D721Med (cell line): ENCODE results near the gene CCDC149.

Experiments used
- DNase-seq: peaks from one replicate; pipeline ENCODE4 v3.0.0; 2011; ENCODE audit warnings: low spot score; ENCODE audit not compliant: insufficient read length
- FAIRE-seq: peaks from 2 replicates; lab custom pipeline; 2011; peaks lifted over from hg19 to GRCh38; lab: Jason Lieb, UNC
- CTCF ChIP-seq: IDR thresholded peaks from 2 replicates; pipeline ENCODE4 v1.5.1; 2012; ENCODE audit warnings: mild to moderate bottlenecking, control low read depth; ENCODE audit not compliant: insufficient read depth; ENCODE audit errors: missing control alignments

CCDC149 gene

GRCh38 chr4:24930151-24930550 lies 17.3 kb upstream of the CCDC149 start:
- TF ChIP-seq CTCF: no peak
- no peak for FAIRE-seq
- no peak for DNase-seq

DNA sequence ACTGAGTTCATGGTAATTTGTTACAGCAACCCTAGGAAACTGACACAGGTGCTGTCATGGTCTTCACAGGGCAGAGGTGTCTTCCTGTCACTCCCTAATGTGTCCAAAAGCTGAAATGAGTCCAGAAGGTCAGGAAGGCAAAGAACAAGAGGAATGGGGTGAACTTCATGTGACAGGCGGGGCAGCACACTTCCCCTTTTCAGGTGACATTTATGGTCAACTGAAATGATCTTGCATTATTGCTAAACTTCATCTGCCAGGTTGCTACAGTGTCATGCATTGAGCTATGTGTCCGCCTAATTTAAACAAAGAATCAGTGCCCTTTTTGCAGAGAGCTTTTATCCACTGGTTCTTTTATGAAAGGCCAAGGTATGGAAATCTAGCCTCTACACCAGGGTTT lies 15.9 kb upstream of the CCDC149 start:
- no peak for TF ChIP-seq CTCF
- FAIRE-seq: no peak
- DNase-seq: no peak

GRCh38 chr4:24927049-24927448 lies 14.2 kb upstream of the CCDC149 start:
- TF ChIP-seq CTCF: no peak
- FAIRE-seq (no peak), DNase-seq (no peak)

DNA sequence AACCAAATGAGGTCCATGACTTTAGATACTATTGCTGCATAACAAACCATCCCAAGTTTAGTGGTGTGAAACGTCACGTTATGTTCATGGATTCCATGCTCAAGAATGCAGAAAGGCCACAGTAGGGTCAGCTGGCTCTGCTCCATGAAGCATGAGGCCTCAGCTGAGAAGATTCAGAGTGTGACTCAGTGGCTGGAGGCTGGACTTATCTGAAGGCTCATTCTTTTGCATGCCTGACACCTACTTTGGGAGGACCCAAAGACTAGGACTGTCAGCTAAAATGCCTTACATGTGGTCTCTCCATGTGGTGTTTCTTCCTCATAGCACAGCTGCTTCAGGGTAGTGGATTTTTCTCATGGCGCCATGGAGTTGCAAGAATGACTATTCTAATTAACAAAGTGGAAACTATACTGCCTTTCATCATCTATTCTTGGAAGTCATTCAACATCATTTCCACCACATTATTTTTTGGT lies 11.5 kb upstream of the CCDC149 start:
- no peak for TF ChIP-seq CTCF
- FAIRE-seq: no peak
- DNase-seq: no peak

DNA sequence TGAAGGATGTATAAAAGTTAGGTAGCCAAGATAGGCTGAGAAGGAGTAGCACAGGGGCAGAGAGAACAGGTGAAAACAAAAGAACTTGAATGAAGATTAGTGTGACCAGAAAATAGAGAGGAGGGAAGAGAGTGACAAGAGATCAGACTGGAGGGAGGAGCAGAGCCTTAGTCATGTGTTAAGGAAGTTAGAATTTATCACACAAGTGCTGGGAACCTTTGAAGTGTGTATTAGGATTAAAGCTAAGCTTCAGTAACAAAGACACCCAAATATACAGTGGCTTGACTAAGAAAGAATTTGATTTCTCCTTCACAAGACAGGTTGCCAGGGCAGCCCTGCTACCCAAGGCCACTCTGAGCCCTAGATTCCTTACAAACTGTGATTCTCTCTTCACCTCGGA lies 10.7 kb upstream of the CCDC149 start:
- FAIRE-seq: no peak

DNA sequence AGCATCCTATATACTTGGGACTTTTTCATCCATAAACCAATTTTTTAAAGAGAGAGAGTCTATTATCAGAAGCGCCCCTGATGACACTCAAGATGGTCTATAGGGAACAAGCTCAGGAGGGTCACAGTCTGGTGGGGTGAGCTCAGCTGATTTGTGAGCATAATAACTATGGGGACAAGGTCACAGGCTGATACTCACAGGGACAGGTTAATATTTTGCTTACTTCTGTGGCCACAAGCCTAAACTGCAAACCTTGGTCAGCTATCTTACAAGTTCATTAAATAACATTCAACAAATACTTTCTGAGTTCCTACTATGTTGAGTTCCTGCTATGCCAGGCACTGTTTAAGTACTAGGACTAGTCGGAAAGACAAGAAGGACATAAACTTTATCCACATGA lies 10.2 kb upstream of the CCDC149 start:
- FAIRE-seq: no peak
- TF ChIP-seq CTCF: no peak
- DNase-seq: no peak

More for the DNA sequence above, 10.7 kb upstream of the CCDC149 start:
- DNase-seq: no peak
- TF ChIP-seq CTCF: no peak

- DNase-seq: no peak
- no peak for TF ChIP-seq CTCF
- no peak for FAIRE-seq
These were observed 9.6 kb upstream of the CCDC149 start for GRCh38 chr4:24922416-24922815.
